Measurements from ENCODE around the gene FEM1A. TPM values are rescaled to one million over a fixed set of nuclear protein-coding genes. Genes with fewer than 3 reads are reported as not detected.

FEM1A gene
- total and polyA plus RNA-seq, 2 of the 13 experiments (the other 11 are each of a cell fraction or from before 2014, with no cell fraction given) = 3.2 to 10.8 TPM

DNA sequence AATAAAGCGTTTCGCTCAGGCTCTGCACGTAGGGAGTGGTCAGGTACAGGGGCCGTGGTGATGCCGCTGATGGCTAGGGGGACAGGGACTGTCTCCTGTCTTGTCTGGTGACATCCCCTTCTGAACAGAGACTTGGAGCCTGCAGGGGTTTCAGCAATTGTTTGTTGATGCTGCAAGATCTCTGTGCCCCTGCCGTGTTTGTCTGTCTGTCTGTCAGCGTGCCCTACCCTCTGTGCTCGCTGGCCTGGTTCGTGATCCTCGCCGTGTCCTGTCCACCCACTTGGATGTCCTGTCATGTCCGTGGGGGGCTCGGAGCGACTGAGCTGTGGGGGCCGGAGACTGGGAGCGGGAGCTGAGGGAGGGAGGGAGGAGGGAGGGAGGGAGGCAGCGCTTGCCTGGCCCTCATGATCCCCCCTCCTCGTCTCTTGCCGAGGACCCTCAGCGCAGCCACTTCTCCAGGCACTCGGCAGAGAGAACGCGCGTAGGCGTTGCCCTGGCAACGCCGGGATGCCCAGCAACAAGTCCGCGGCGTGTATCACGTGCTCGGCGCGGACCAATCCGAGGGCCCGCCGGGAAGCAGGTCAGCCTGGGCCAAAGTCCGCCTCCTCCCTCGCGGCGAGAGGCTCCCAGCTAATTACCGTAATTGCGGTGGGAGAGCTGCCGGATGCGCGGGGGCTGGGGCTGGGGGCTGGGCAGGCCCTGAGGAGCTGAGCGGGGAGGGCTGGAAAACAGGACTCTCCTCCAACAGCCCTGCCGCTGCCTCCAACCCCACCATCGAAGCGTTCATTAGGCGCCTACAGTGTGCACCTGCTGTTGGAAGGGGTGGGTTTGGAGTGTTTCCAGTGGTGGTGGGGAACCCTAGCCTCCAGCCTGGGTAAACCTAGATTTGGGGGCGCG is 31.9 kb upstream of the FEM1A start (continued):
- TF ChIP-seq, protein P1, sequence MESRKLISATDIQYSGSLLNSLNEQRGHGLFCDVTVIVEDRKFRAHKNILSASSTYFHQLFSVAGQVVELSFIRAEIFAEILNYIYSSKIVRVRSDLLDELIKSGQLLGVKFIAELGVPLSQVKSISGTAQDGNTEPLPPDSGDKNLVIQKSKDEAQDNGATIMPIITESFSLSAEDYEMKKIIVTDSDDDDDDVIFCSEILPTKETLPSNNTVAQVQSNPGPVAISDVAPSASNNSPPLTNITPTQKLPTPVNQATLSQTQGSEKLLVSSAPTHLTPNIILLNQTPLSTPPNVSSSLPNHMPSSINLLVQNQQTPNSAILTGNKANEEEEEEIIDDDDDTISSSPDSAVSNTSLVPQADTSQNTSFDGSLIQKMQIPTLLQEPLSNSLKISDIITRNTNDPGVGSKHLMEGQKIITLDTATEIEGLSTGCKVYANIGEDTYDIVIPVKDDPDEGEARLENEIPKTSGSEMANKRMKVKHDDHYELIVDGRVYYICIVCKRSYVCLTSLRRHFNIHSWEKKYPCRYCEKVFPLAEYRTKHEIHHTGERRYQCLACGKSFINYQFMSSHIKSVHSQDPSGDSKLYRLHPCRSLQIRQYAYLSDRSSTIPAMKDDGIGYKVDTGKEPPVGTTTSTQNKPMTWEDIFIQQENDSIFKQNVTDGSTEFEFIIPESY (CRISPR knock-in tag; IDR thresholded peaks at IDR 0.05) = no peak
- no peak for TF ChIP-seq ZNF83 (CRISPR knock-in tag; IDR thresholded peaks at IDR 0.05; ENCODE audit: borderline replicate concordance)
- TF ChIP-seq, protein P2, sequence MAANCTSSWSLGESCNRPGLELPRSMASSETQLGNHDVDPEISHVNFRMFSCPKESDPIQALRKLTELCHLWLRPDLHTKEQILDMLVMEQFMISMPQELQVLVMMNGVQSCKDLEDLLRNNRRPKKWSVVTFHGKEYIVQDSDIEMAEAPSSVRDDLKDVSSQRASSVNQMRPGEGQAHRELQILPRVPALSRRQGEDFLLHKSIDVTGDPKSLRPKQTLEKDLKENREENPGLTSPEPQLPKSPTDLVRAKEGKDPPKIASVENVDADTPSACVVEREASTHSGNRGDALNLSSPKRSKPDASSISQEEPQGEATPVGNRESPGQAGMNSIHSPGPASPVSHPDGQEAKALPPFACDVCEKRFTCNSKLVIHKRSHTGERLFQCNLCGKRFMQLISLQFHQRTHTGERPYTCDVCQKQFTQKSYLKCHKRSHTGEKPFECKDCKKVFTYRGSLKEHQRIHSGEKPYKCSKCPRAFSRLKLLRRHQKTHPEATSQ (CRISPR knock-in tag; IDR thresholded peaks at IDR 0.05; ENCODE audit: borderline replicate concordance) = no peak
- no peak for TF ChIP-seq MEIS2 (CRISPR knock-in tag; IDR thresholded peaks at IDR 0.05)
- TF ChIP-seq, protein P3, sequence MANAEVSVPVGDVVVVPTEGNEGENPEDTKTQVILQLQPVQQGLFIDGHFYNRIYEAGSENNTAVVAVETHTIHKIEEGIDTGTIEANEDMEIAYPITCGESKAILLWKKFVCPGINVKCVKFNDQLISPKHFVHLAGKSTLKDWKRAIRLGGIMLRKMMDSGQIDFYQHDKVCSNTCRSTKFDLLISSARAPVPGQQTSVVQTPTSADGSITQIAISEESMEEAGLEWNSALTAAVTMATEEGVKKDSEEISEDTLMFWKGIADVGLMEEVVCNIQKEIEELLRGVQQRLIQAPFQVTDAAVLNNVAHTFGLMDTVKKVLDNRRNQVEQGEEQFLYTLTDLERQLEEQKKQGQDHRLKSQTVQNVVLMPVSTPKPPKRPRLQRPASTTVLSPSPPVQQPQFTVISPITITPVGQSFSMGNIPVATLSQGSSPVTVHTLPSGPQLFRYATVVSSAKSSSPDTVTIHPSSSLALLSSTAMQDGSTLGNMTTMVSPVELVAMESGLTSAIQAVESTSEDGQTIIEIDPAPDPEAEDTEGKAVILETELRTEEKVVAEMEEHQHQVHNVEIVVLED (CRISPR knock-in tag; IDR thresholded peaks at IDR 0.05; ENCODE audit: borderline replicate concordance) = peak; percentile 54; the same call in 1 of the 2 replicates
- TF ChIP-seq, protein P4, sequence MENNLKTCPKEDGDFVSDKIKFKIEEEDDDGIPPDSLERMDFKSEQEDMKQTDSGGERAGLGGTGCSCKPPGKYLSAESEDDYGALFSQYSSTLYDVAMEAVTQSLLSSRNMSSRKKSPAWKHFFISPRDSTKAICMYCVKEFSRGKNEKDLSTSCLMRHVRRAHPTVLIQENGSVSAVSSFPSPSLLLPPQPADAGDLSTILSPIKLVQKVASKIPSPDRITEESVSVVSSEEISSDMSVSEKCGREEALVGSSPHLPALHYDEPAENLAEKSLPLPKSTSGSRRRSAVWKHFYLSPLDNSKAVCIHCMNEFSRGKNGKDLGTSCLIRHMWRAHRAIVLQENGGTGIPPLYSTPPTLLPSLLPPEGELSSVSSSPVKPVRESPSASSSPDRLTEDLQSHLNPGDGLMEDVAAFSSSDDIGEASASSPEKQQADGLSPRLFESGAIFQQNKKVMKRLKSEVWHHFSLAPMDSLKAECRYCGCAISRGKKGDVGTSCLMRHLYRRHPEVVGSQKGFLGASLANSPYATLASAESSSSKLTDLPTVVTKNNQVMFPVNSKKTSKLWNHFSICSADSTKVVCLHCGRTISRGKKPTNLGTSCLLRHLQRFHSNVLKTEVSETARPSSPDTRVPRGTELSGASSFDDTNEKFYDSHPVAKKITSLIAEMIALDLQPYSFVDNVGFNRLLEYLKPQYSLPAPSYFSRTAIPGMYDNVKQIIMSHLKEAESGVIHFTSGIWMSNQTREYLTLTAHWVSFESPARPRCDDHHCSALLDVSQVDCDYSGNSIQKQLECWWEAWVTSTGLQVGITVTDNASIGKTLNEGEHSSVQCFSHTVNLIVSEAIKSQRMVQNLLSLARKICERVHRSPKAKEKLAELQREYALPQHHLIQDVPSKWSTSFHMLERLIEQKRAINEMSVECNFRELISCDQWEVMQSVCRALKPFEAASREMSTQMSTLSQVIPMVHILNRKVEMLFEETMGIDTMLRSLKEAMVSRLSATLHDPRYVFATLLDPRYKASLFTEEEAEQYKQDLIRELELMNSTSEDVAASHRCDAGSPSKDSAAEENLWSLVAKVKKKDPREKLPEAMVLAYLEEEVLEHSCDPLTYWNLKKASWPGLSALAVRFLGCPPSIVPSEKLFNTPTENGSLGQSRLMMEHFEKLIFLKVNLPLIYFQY (CRISPR knock-in tag; IDR thresholded peaks at IDR 0.05; ENCODE audit: borderline replicate concordance) = no peak
- 0 out of 2 replicates have a peak, but pooled peaks have one; percentile 46 for TF ChIP-seq ZNF205 (CRISPR knock-in tag; IDR thresholded peaks at IDR 0.05)
- TF ChIP-seq, protein P5, sequence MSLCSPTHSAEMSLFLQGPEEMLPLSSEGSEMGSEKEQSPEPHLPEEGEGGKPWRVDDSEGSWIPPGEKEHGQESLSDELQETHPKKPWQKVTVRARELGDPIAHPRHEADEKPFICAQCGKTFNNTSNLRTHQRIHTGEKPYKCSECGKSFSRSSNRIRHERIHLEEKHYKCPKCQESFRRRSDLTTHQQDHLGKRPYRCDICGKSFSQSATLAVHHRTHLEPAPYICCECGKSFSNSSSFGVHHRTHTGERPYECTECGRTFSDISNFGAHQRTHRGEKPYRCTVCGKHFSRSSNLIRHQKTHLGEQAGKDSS (CRISPR knock-in tag; IDR thresholded peaks at IDR 0.05; ENCODE audit: borderline replicate concordance, low read depth) = 0 out of 2 replicates have a peak, but pooled peaks have one; percentile 43
- no peak for TF ChIP-seq NR3C1 (CRISPR knock-in tag; IDR thresholded peaks at IDR 0.05)
- 0 out of 2 replicates have a peak, but pooled peaks have one; percentile 45 for TF ChIP-seq RBAK (CRISPR knock-in tag; IDR thresholded peaks at IDR 0.05)
- no peak for TF ChIP-seq ZBTB1 (CRISPR knock-in tag; IDR thresholded peaks at IDR 0.05; ENCODE audit: borderline replicate concordance)
- TF ChIP-seq PAF1 (CRISPR knock-in tag; IDR thresholded peaks at IDR 0.05) = no peak
- TF ChIP-seq EP300 (IDR thresholded peaks at IDR 0.05; ENCODE audit: low read depth in 2 of 2, low read length in 2 of 2) = peak; percentile 38 to 47; a peak in 2 of 4 replicates
- TF ChIP-seq EP300 (CRISPR knock-in tag; IDR thresholded peaks at IDR 0.05; ENCODE audit: borderline replicate concordance) = no peak; the same call in 1 of the 2 replicates
- TF ChIP-seq, protein P6, sequence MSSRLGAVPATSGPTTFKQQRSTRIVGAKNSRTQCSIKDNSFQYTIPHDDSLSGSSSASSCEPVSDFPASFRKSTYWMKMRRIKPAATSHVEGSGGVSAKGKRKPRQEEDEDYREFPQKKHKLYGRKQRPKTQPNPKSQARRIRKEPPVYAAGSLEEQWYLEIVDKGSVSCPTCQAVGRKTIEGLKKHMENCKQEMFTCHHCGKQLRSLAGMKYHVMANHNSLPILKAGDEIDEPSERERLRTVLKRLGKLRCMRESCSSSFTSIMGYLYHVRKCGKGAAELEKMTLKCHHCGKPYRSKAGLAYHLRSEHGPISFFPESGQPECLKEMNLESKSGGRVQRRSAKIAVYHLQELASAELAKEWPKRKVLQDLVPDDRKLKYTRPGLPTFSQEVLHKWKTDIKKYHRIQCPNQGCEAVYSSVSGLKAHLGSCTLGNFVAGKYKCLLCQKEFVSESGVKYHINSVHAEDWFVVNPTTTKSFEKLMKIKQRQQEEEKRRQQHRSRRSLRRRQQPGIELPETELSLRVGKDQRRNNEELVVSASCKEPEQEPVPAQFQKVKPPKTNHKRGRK (CRISPR knock-in tag; IDR thresholded peaks at IDR 0.05) = no peak
